PC-3 (cell line): ENCODE data around the gene PARP6.

Experiments
- CTCF ChIP-seq: fragments of 300-600 bp; sonication (generic); conservative IDR thresholded peaks from 2 replicates; pipeline ENCODE4 v1.5.1; 2017; ENCODE audit warnings: antibody characterized with exemption, low read depth, mild to moderate bottlenecking, low read length
- EZH2 ChIP-seq: fragments of 300-600 bp; sonication (generic); IDR thresholded peaks from one replicate; pipeline ENCODE4 v1.6.1; 2017; ENCODE audit warnings: antibody characterized with exemption, mild to moderate bottlenecking, low read length; ENCODE audit not compliant: unreplicated experiment
- EZH2phosphoT487 ChIP-seq: fragments of 300-600 bp; sonication (generic); IDR thresholded peaks from 2 replicates; pipeline ENCODE4 v1.6.1; 2018; ENCODE audit warnings: mild to moderate bottlenecking, antibody characterized with exemption, low read length, borderline replicate concordance

GRCh38 chr15:72319360-72319984 lies 47.1 kb upstream of the PARP6 start:
- no peak for TF ChIP-seq CTCF
- TF ChIP-seq EZH2, result no peak
- TF ChIP-seq EZH2phosphoT487, result no peak
